DND-41 (cell line): ENCODE data around the gene AASDH.

Experiments used
- ATAC-seq: fragments of 200-7000 bp; cut with Tn5 transposase; 3 replicates; pipeline ENCODE4 v1.9.1; 2021; ENCODE audit warnings: low read depth; ENCODE audit not compliant: insufficient read depth
- DNase-seq: peaks from one replicate; pipeline ENCODE4 v3.0.0-alpha.2; 2020
- H2AFZ ChIP-seq: 2 replicates; pipeline ENCODE4 v1.6.0; 2012; ENCODE audit warnings: low read depth, low read length
- H3K27ac ChIP-seq: 2 replicates; pipeline ENCODE4 v1.5.1; 2012; ENCODE audit warnings: low read length, inconsistent platforms
- H3K27me3 ChIP-seq: fragments of 200-600 bp; sonication (generic); 2 replicates; pipeline ENCODE4 v1.6.0; 2012; ENCODE audit warnings: low read length, mild to moderate bottlenecking, inconsistent platforms; ENCODE audit not compliant: insufficient read depth, poor library complexity
- H3K36me3 ChIP-seq: 2 replicates; pipeline ENCODE4 v1.5.1; 2012; ENCODE audit warnings: low read length, inconsistent platforms; ENCODE audit not compliant: insufficient read depth
- H3K4me1 ChIP-seq: 2 replicates; pipeline ENCODE4 v1.5.1; 2012; ENCODE audit warnings: mild to moderate bottlenecking, low read length; ENCODE audit not compliant: insufficient read depth
- H3K4me2 ChIP-seq: 2 replicates; pipeline ENCODE4 v1.6.0; 2012; ENCODE audit warnings: mild to moderate bottlenecking, moderate library complexity, low read length, inconsistent platforms; ENCODE audit not compliant: insufficient read depth
- H3K4me3 ChIP-seq, 2 experiments: fragments of 200-600 bp in 1 of 2; shearing (Covaris generic) in 1 of 2; 2 replicates each; pipeline ENCODE4 v1.5.1; 2012 to 2016; ENCODE audit warnings: inconsistent platforms in 2 of 2, low read length in 2 of 2, mild to moderate bottlenecking in 2 of 2, low read depth in 1 of 2, moderate library complexity in 1 of 2
- H3K79me2 ChIP-seq: 2 replicates; pipeline ENCODE4 v1.6.0; 2012; ENCODE audit warnings: low read length, inconsistent platforms; ENCODE audit not compliant: insufficient read depth
- H3K9ac ChIP-seq: 2 replicates; pipeline ENCODE4 v1.6.0; 2012; ENCODE audit warnings: low read depth, mild to moderate bottlenecking, inconsistent platforms, low read length, moderate library complexity
- H3K9me3 ChIP-seq: 2 replicates; pipeline ENCODE4 v1.5.1; 2012; ENCODE audit warnings: low read length, moderate library complexity, mild to moderate bottlenecking, inconsistent platforms; ENCODE audit not compliant: insufficient read depth, severe bottlenecking
- H4K20me1 ChIP-seq: 2 replicates; pipeline ENCODE4 v1.6.0; 2012; ENCODE audit warnings: low read length; ENCODE audit not compliant: insufficient read depth
- EZH2 ChIP-seq: IDR thresholded peaks from 3 replicates; pipeline ENCODE4 v1.6.1; 2012; ENCODE audit warnings: borderline replicate concordance, low read depth, mild to moderate bottlenecking, moderate library complexity, low read length, inconsistent platforms; ENCODE audit not compliant: severe bottlenecking
- TF ChIP-seq, protein P1 (sequence below): IDR thresholded peaks from 2 replicates; pipeline ENCODE4 v1.5.1; 2012; ENCODE audit warnings: borderline replicate concordance, low read length, moderate library complexity, mild to moderate bottlenecking; ENCODE audit not compliant: poor library complexity, severe bottlenecking; ENCODE audit errors: extremely low read depth

AASDH gene

DNA sequence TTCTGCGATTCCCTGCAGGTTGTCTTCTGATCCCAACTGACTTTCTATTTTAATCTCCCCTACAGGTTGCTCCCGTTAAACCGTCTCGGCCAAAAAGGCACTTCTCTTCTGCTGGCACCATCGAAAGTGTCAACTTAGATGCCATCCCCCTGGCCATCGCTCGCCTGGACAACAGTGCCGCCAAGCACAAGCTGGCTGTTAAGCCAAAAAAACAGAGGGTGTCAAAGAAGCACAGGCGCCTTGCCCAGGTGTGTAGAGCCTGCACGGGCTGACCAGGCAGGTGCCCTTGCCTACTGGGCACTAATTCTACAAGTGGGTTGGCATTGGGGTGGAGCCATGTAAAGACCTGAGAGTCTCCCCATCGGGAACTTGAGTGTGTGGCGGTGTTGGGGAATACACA, 74.2 kb downstream of the AASDH start:
- ATAC-seq (no peak), DNase-seq (no peak)
- no peak overlapping the region for H3K4me3 ChIP-seq
- H2AFZ ChIP-seq: no peak overlapping the region
- H3K27ac ChIP-seq: no peak overlapping the region
- no peaks in the 10 kb centered on the region for H3K79me2 ChIP-seq
- no peak overlapping the region for H3K9ac ChIP-seq
- no peak overlapping the region for H3K4me2 ChIP-seq
- H3K9me3 ChIP-seq: no peaks in the 10 kb centered on the region
- H3K36me3 ChIP-seq: no peaks in the 10 kb centered on the region
- no peaks in the 10 kb centered on the region for H3K4me1 ChIP-seq
- H4K20me1 ChIP-seq: no peaks in the 10 kb centered on the region
- no peaks in the 10 kb centered on the region for H3K27me3 ChIP-seq
- no peak for TF ChIP-seq EZH2
- TF ChIP-seq, protein P1, sequence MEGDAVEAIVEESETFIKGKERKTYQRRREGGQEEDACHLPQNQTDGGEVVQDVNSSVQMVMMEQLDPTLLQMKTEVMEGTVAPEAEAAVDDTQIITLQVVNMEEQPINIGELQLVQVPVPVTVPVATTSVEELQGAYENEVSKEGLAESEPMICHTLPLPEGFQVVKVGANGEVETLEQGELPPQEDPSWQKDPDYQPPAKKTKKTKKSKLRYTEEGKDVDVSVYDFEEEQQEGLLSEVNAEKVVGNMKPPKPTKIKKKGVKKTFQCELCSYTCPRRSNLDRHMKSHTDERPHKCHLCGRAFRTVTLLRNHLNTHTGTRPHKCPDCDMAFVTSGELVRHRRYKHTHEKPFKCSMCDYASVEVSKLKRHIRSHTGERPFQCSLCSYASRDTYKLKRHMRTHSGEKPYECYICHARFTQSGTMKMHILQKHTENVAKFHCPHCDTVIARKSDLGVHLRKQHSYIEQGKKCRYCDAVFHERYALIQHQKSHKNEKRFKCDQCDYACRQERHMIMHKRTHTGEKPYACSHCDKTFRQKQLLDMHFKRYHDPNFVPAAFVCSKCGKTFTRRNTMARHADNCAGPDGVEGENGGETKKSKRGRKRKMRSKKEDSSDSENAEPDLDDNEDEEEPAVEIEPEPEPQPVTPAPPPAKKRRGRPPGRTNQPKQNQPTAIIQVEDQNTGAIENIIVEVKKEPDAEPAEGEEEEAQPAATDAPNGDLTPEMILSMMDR: no peak

DNA sequence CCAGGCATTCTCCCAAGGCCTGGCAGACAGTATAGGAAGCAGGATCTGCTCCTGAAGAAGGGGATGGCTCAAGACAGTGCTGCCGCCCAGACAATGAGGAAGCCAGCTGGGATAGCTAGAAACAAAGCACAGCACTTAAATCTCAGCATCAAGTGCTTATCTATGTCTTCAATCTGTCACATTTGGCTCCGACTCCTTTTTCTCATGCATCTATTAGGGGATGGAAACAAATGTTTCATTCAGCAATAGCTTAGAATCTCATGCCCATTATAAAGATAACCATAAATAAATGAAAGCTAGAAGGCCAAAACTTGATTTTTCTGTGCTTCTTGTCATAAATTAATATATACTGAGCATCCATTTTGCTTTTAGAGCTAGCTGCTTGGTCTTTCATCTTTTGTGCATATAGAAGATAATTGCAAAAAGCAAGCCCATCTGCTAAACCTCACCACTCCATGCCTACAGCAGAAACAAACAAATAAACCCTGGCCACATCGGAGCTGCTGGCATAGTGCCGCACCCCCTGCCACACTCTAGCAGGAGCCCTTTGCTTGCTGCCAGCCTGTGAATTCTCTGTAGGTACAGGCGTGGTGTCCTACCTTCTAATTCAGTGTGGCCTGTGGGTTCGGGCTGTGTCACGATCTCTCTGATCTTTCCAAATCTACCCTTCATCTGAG, 75.9 kb downstream of the AASDH start:
- no peaks in the 10 kb centered on the region for H4K20me1 ChIP-seq
- H3K4me1 ChIP-seq: no peaks in the 10 kb centered on the region
- H3K79me2 ChIP-seq: no peaks in the 10 kb centered on the region
- no peak overlapping the region for H3K27ac ChIP-seq
- H3K9me3 ChIP-seq: no peaks in the 10 kb centered on the region
- H3K36me3 ChIP-seq: no peaks in the 10 kb centered on the region
- H3K27me3 ChIP-seq: no peaks in the 10 kb centered on the region
- H3K4me3 ChIP-seq: no peak overlapping the region
- TF ChIP-seq, protein P1: no peak
- no peak for TF ChIP-seq EZH2
- H3K9ac ChIP-seq: no peak overlapping the region
- no peak for ATAC-seq
- H2AFZ ChIP-seq: no peak overlapping the region
- no peak overlapping the region for H3K4me2 ChIP-seq
- DNase-seq: no peak

DNA sequence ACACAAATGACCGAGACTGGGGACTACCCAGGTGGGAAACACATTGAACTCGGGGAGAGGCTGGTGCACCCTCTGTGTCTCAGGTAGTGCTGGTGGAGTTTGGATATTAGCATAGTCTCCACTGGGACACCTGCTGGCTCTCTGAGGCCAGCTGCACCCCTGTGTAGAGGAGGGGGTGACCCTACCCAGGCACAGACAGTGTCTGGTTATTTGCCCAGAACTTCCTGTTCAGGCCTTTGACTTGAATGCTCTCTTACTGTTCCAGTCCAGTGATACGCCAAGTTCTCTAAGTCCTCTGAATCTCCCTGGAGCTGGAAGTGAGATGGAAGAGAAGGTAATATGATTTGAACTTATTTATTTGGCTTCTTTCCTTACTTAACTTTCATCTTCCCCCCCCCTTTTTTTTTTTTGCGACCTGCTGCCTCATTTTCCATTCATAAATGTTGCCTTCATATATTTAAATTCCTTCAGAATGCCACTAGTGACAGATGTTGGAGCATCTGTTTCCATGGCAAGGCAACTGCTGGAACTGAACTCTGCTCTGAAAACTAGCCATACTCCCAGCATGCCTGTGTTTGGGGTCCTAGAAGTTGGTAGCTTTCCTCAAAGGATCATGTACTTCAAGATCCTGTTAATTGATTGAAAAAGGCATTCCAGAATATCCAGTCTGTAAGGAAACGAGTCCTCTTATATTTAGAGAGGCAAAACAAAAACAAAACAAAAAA, 76.7 kb downstream of the AASDH start:
- H3K79me2 ChIP-seq: no peaks in the 10 kb centered on the region
- no peak overlapping the region for H3K9ac ChIP-seq
- no peak overlapping the region for H3K27ac ChIP-seq
- ATAC-seq (no peak), DNase-seq (no peak)
- H3K4me1 ChIP-seq: no peaks in the 10 kb centered on the region
- no peak overlapping the region for H3K4me3 ChIP-seq
- no peak overlapping the region for H3K4me2 ChIP-seq
- no peaks in the 10 kb centered on the region for H3K27me3 ChIP-seq
- H4K20me1 ChIP-seq: no peaks in the 10 kb centered on the region
- no peak for TF ChIP-seq EZH2
- TF ChIP-seq, protein P1: no peak
- H3K36me3 ChIP-seq: no peaks in the 10 kb centered on the region
- no peaks in the 10 kb centered on the region for H3K9me3 ChIP-seq
- H2AFZ ChIP-seq: no peak overlapping the region
